ENCODE data around the gene WIPI1. TPM values are rescaled to one million over a fixed set of nuclear protein-coding genes. Genes with fewer than 3 reads are reported as not detected.
A peak's percentile ranks its signal among the peaks of the same experiment; 100 is the strongest.

Gene WIPI1
- total and polyA plus RNA-seq, 2 donors from 2014 or later, result 40.9 to 41.2 TPM

- Histone ChIP-seq H3K4me3 (ENCODE audit: low read length in 3 of 3) (no peak overlapping the region), H3K9me3 (ENCODE audit: control insufficient read depth in 2 of 3, insufficient read depth in 1 of 3, low read length in 3 of 3) (no peaks in the 10 kb centered on the region), H3K9ac (ENCODE audit: low read length in 3 of 3) (no peak overlapping the region), H3K4me1 (ENCODE audit: control insufficient read depth in 2 of 3, insufficient read depth in 2 of 3, low read depth in 1 of 3, low read length in 3 of 3) (peaks cover 0 to 6% (median 0%) of the 10 kb centered on the region in 3 donors), H3K27ac (ENCODE audit: low read depth in 2 of 2, low read length in 2 of 2) (no peak overlapping the region), H3K36me3 (ENCODE audit: control insufficient read depth in 2 of 3, insufficient read depth in 3 of 3, low read length in 3 of 3) (no peaks in the 10 kb centered on the region), H3K27me3 (ENCODE audit: control insufficient read depth, insufficient read depth, low read length) (no peaks in the 10 kb centered on the region)
- FAIRE-seq (no peak), DNase-seq (peak in 2 of 5 donors; percentile 33 to 52)
- no peak for TF ChIP-seq CTCF (IDR thresholded peaks at IDR 0.05; ENCODE audit: borderline replicate concordance, extremely low read depth, insufficient read depth)
- intact Hi-C loops (cut with DNase I), result no loop called here
Observed at GRCh38 chr17:68396226-68397107, 60.8 kb downstream of the WIPI1 start.

GRCh38 chr17:68394608-68395331, 62.5 kb downstream of the WIPI1 start:
- FAIRE-seq, result no peak

GRCh38 chr17:68391561-68392268, 65.6 kb downstream of the WIPI1 start:
- no peak overlapping the region for H3K4me3 ChIP-seq (ENCODE audit: low read length in 3 of 3)
- peak overlapping the region; percentile 23 to 55 for H3K27ac ChIP-seq (ENCODE audit: low read depth in 2 of 2, low read length in 2 of 2)
- FAIRE-seq, result no peak
- no peak for TF ChIP-seq CTCF (IDR thresholded peaks at IDR 0.05; ENCODE audit: borderline replicate concordance, extremely low read depth, insufficient read depth)
- H3K36me3 ChIP-seq (ENCODE audit: control insufficient read depth in 2 of 3, insufficient read depth in 3 of 3, low read length in 3 of 3), result no peaks in the 10 kb centered on the region
- H3K9me3 ChIP-seq (ENCODE audit: control insufficient read depth in 2 of 3, insufficient read depth in 1 of 3, low read length in 3 of 3), result no peaks in the 10 kb centered on the region
- no peak for DNase-seq
- intact Hi-C loops (cut with DNase I), result no loop called here
- peaks cover 0 to 8% (median 0%) of the 10 kb centered on the region in 3 donors for H3K4me1 ChIP-seq (ENCODE audit: control insufficient read depth in 2 of 3, insufficient read depth in 2 of 3, low read depth in 1 of 3, low read length in 3 of 3)
- H3K27me3 ChIP-seq (ENCODE audit: control insufficient read depth, insufficient read depth, low read length), result no peaks in the 10 kb centered on the region
- H3K9ac ChIP-seq (ENCODE audit: low read length in 3 of 3), result no peak overlapping the region

More at GRCh38 chr17:68394608-68395331, 62.5 kb downstream of the WIPI1 start:
- intact Hi-C loops (cut with DNase I), result no loop called here
- peaks cover 0 to 8% (median 6%) of the 10 kb centered on the region in 3 donors for H3K4me1 ChIP-seq (ENCODE audit: control insufficient read depth in 2 of 3, insufficient read depth in 2 of 3, low read depth in 1 of 3, low read length in 3 of 3)
- no peak overlapping the region for H3K4me3 ChIP-seq (ENCODE audit: low read length in 3 of 3)
- H3K36me3 ChIP-seq (ENCODE audit: control insufficient read depth in 2 of 3, insufficient read depth in 3 of 3, low read length in 3 of 3), result no peaks in the 10 kb centered on the region
- H3K9ac ChIP-seq (ENCODE audit: low read length in 3 of 3), result no peak overlapping the region
- DNase-seq, result no peak
- no peaks in the 10 kb centered on the region for H3K9me3 ChIP-seq (ENCODE audit: control insufficient read depth in 2 of 3, insufficient read depth in 1 of 3, low read length in 3 of 3)
- H3K27me3 ChIP-seq (ENCODE audit: control insufficient read depth, insufficient read depth, low read length), result no peaks in the 10 kb centered on the region
- no peak overlapping the region for H3K27ac ChIP-seq (ENCODE audit: low read depth in 2 of 2, low read length in 2 of 2)
- TF ChIP-seq CTCF (IDR thresholded peaks at IDR 0.05; ENCODE audit: borderline replicate concordance, extremely low read depth, insufficient read depth), result no peak

All from kidney (tissue), 14 donors.